Fibroblast of the conjunctiva (primary cell): ENCODE data around the gene VPS52.
"Not testable (repeated sequence)": the region's sequence is repeated elsewhere in the genome, so short reads cannot be mapped to it uniquely, and the experiment has no call there.

Source experiments
- DNase-seq: peaks from one replicate; pipeline ENCODE4 v3.0.0-alpha.2; 2010; ENCODE audit warnings: low read depth

The VPS52 gene

GRCh38 chr6:33250731-33251130 lies 20.9 kb downstream of the VPS52 start:
- no peak for DNase-seq

GRCh38 chr6:33249732-33250630 lies 21.7 kb downstream of the VPS52 start:
- DNase-seq = peak; percentile 54

GRCh38 chr6:33248932-33249731 lies 22.5 kb downstream of the VPS52 start:
- DNase-seq = peak; percentile 100

- no peak for DNase-seq
These were observed 23.1 kb downstream of the VPS52 start for GRCh38 chr6:33248643-33248931.

- peak; percentile 77 for DNase-seq
These were observed 23.6 kb downstream of the VPS52 start for GRCh38 chr6:33247977-33248642.

- DNase-seq = no peak
These were observed 28.2 kb downstream of the VPS52 start for GRCh38 chr6:33243476-33243875.

- DNase-seq = no peak
These were observed 29.7 kb downstream of the VPS52 start for GRCh38 chr6:33241968-33242367.

GRCh38 chr6:33237741-33238140 lies 33.9 kb downstream of the VPS52 start:
- no peak for DNase-seq

- DNase-seq = no peak
These were observed 34.8 kb downstream of the VPS52 start for GRCh38 chr6:33236852-33237251.

- no peak for DNase-seq
These were observed 35.3 kb downstream of the VPS52 start for GRCh38 chr6:33236328-33236727.

GRCh38 chr6:33235221-33235634 lies 36.4 kb downstream of the VPS52 start:
- no peak for DNase-seq

GRCh38 chr6:33226503-33227120 lies 45.1 kb downstream of the VPS52 start:
- not testable (repeated sequence) for DNase-seq

- no peak for DNase-seq
These were observed 54.0 kb downstream of the VPS52 start for GRCh38 chr6:33217681-33218080.

GRCh38 chr6:33217246-33217645 lies 54.4 kb downstream of the VPS52 start:
- DNase-seq = no peak

GRCh38 chr6:33216117-33216649 lies 55.5 kb downstream of the VPS52 start:
- no peak for DNase-seq

GRCh38 chr6:33215271-33216116 lies 56.2 kb downstream of the VPS52 start:
- DNase-seq = no peak

GRCh38 chr6:33213989-33214335 lies 57.7 kb downstream of the VPS52 start:
- DNase-seq = no peak

GRCh38 chr6:33213166-33213988 lies 58.3 kb downstream of the VPS52 start:
- no peak for DNase-seq

GRCh38 chr6:33212857-33213165 lies 58.9 kb downstream of the VPS52 start:
- DNase-seq = no peak

- DNase-seq = no peak
These were observed 59.8 kb downstream of the VPS52 start for GRCh38 chr6:33211666-33212422.
